Kidney (tissue), 14 donors: ENCODE results near the gene CALCOCO2. TPM values are rescaled to one million over a fixed set of nuclear protein-coding genes. Genes with fewer than 3 reads are reported as not detected.

ENCODE experiments used
- DNase-seq, 5 donors: peaks; one replicate each; pipeline ENCODE4 v3.0.0-alpha.2; 2013 to 2020
- FAIRE-seq: peaks from 2 replicates; lab custom pipeline; 2012; peaks lifted over from hg19 to GRCh38; lab: Jason Lieb, UNC
- H3K27ac ChIP-seq, 2 donors: one replicate each; pipeline ENCODE4 v1.7.0; 2013; ENCODE audit warnings: low read depth in 2 of 2, low read length in 2 of 2, inconsistent platforms in 1 of 2
- H3K27me3 ChIP-seq: one replicate; pipeline ENCODE4 v1.7.1; 2013; ENCODE audit warnings: low read length, inconsistent platforms; ENCODE audit not compliant: control insufficient read depth, insufficient read depth
- H3K36me3 ChIP-seq, 3 donors: one replicate each; pipeline versions ENCODE4 v1.7.0 to v1.7.1; 2013; ENCODE audit warnings: low read length in 3 of 3, control low read depth in 1 of 3, inconsistent platforms in 1 of 3; ENCODE audit not compliant: insufficient read depth in 3 of 3, control insufficient read depth in 2 of 3
- H3K4me1 ChIP-seq, 3 donors: one replicate each; pipeline versions ENCODE4 v1.7.0 to v1.7.1; 2013; ENCODE audit warnings: low read length in 3 of 3, inconsistent platforms in 1 of 3, low read depth in 1 of 3; ENCODE audit not compliant: control insufficient read depth in 2 of 3, insufficient read depth in 2 of 3
- H3K4me3 ChIP-seq, 3 donors: one replicate each; pipeline versions ENCODE4 v1.7.0 to v1.8.1; 2013; ENCODE audit warnings: low read length in 3 of 3, control low read depth in 1 of 3, inconsistent platforms in 1 of 3
- H3K9ac ChIP-seq, 3 donors: one replicate each; pipeline versions ENCODE4 v1.7.0 to v1.7.1; 2013; ENCODE audit warnings: low read length in 3 of 3, control low read depth in 1 of 3, inconsistent platforms in 1 of 3
- H3K9me3 ChIP-seq, 3 donors: one replicate each; pipeline versions ENCODE4 v1.7.0 to v1.7.1; 2013; ENCODE audit warnings: low read length in 3 of 3, control low read depth in 1 of 3, inconsistent platforms in 1 of 3; ENCODE audit not compliant: control insufficient read depth in 2 of 3, insufficient read depth in 1 of 3
- CTCF ChIP-seq: IDR thresholded peaks from 3 replicates; pipeline ENCODE4 v1.5.1; 2012; ENCODE audit warnings: mild to moderate bottlenecking, moderate library complexity, borderline replicate concordance; ENCODE audit not compliant: insufficient read depth; ENCODE audit errors: extremely low read depth
- intact Hi-C: fragments of 100-400 bp; cut with DNase I; formaldehyde crosslinking; loops from one replicate; pipeline ENCODE4 v1.11.1; 2022
- polyA plus RNA-seq: library from polyadenylated mRNA; stranded (reverse); fragments of 350-450 nt; fragmentation: Illumina TruSeq; extraction: RNeasy Lipid Tissue Mini Kit (QIAGEN cat#74804); gene quantifications from one replicate; pipeline ENCODE4 v1.2.3, GENCODE V29; 2014; ENCODE audit warnings: low read depth, low replicate concordance; ENCODE audit not compliant: insufficient read depth
- total RNA-seq: library from RNA; stranded (reverse); fragmentation: NEBNext Ultra II Directional; extraction: Animal tissue kit (Norgen Biotek cat#: 25700); gene quantifications from one replicate; pipeline ENCODE4 v1.2.1, GENCODE V29; 2021
- donor health status: control.
- donor health status: control.
- donor health status: control.
- donor health status: control.
- donor health status: control.
- donor health status: DM: yes; HTN: yes; CAD: no.
- donor health status: Normal renal cell carcinoma (clear cell type).

CALCOCO2 gene
- total and polyA plus RNA-seq, 2 donors from 2014 or later, result 63.6 to 157 TPM

GRCh38 chr17:48841395-48841831, 10.6 kb downstream of the CALCOCO2 start:
- Histone ChIP-seq H3K9me3 (no peaks in the 10 kb centered on the region), H3K4me1 (peaks cover 0 to 11% (median 0%) of the 10 kb centered on the region in 3 donors), H3K9ac (peak overlapping the region in 2 of 3 donors; percentile 4 to 24), H3K4me3 (peak overlapping the region in 2 of 3 donors; percentile 4 to 44), H3K27ac (peak overlapping the region; percentile 82 to 93), H3K27me3 (no peaks in the 10 kb centered on the region), H3K36me3 (peaks cover 4 to 15% (median 5%) of the 10 kb centered on the region in 3 donors)
- TF ChIP-seq CTCF, result no peak
- FAIRE-seq (peak; percentile 30), DNase-seq (peak in 1 of 5 donors; percentile 49)
- intact Hi-C loops, result no loop called here

DNA sequence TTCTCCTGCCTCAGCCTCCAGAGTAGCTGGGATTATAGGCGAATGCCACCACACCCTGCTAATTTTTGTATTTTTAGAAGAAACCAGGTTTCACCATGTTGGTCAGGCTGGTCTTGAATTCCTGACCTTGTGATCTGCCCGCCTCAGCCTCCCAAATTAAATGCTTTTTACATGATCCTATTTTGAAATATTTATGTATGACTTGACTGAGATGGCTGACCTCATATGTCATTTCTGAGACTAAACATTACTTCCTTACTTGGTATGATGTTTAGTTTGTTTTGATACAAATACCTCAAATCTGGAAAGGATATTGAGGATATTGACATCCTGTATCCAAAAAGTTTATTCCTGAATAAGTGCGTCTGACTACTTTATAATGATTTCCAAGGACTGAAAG, 11.9 kb downstream of the CALCOCO2 start:
- Histone ChIP-seq H3K4me3 (no peak overlapping the region), H3K4me1 (peaks cover 0 to 9% (median 0%) of the 10 kb centered on the region in 3 donors)

GRCh38 chr17:48843187-48843900, 12.5 kb downstream of the CALCOCO2 start:
- no peaks in the 10 kb centered on the region for H3K27me3 ChIP-seq
- no peak overlapping the region for H3K9ac ChIP-seq
- no peaks in the 10 kb centered on the region for H3K9me3 ChIP-seq
- peaks cover 4 to 19% (median 14%) of the 10 kb centered on the region in 3 donors for H3K36me3 ChIP-seq
- H3K4me1 ChIP-seq, result peaks cover 0 to 9% (median 0%) of the 10 kb centered on the region in 3 donors
- intact Hi-C loops, result no loop called here
- no peak for TF ChIP-seq CTCF
- H3K27ac ChIP-seq, result peak overlapping the region in 1 of 2 donors; percentile 5
- no peak overlapping the region for H3K4me3 ChIP-seq
- DNase-seq, result no peak
- no peak for FAIRE-seq

More for the DNA sequence above, 11.9 kb downstream of the CALCOCO2 start:
- peaks cover 4 to 17% (median 9%) of the 10 kb centered on the region in 3 donors for H3K36me3 ChIP-seq
- H3K27ac ChIP-seq, result peak overlapping the region in 1 of 2 donors; percentile 5
- TF ChIP-seq CTCF, result no peak
- no peaks in the 10 kb centered on the region for H3K9me3 ChIP-seq
- FAIRE-seq, result no peak
- intact Hi-C loops, result no loop called here
- H3K27me3 ChIP-seq, result no peaks in the 10 kb centered on the region
- no peak overlapping the region for H3K9ac ChIP-seq
- DNase-seq, result no peak
